GM19395 (cell line): ENCODE results near the gene SLC66A2.

ENCODE experiments used
- ATAC-seq: cut with Tn5 transposase; IDR thresholded peaks from one replicate; pipeline ENCODE4 v1.9.1; 2021; ENCODE audit warnings: mild to moderate bottlenecking, moderate library complexity; ENCODE audit not compliant: unreplicated experiment

Gene SLC66A2

DNA sequence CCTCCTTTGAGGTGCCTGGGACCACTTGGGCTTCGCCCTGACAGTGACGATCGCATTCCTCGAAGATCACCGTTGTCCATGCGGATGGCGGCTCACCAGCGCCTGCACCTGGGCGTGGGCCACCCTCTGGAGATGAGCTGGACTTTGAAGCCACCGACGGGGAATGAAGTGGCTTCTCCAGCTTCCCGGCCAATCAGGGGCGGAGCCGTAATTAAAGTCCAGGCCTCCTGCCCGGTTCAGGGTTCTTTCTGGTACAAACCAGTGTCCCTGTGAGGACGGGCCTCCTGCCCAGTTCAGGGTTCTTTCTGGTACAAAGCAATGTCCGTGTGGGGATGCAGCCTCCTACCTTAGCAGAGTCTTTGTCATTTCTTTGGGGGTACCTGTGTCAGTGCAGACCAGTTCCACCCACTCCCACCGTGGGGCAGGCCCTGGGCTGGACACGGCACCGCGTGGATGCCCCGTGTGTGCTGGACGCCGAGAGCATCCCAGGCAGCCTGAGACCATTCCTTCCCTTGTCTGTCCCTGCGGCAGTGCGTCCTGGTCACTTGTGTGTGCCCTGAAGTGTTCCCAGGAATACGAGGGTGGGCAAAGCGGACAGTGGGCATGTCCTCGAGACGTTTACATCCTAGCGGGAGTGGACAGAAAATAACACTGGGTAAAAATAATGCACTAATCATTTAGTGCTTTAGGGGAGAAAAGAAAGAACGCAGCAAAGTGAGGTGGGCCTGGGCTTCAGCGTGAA is 98.7 kb downstream of the SLC66A2 start:
- ATAC-seq, result no peak
